BE2C (cell line): ENCODE measurements around the gene SYAP1.

Experiments used
- DNase-seq: peaks from one replicate; pipeline ENCODE4 v3.0.0-alpha.2; 2020
- H3K27me3 ChIP-seq: fragments of 250-450 bp; sonication (Bioruptor Pico); 2 replicates; pipeline ENCODE4 v1.5.1; 2020; ENCODE audit warnings: mild to moderate bottlenecking
- H3K36me3 ChIP-seq: fragments of 250-450 bp; sonication (Bioruptor Pico); 2 replicates; pipeline ENCODE4 v1.5.1; 2020; ENCODE audit warnings: mild to moderate bottlenecking
- H3K4me1 ChIP-seq: fragments of 250-450 bp; sonication (Bioruptor Pico); 2 replicates; pipeline ENCODE4 v1.5.1; 2020
- H3K4me3 ChIP-seq: 2 replicates; pipeline ENCODE4 v1.5.1; 2011; ENCODE audit warnings: low read depth, low read length
- H3K9me3 ChIP-seq: fragments of 250-450 bp; sonication (Bioruptor Pico); 2 replicates; pipeline ENCODE4 v1.5.1; 2020
- CTCF ChIP-seq: IDR thresholded peaks from 2 replicates; pipeline ENCODE4 v1.5.1; 2012; ENCODE audit warnings: mild to moderate bottlenecking, low read depth, low read length

Gene SYAP1

GRCh38 chrX:16807976-16808542 lies 88.6 kb downstream of the SYAP1 start:
- Histone ChIP-seq H3K4me1 (no peaks in the 10 kb centered on the region), H3K4me3 (no peak overlapping the region), H3K9me3 (no peaks in the 10 kb centered on the region), H3K36me3 (no peaks in the 10 kb centered on the region; the same call in 1 of the 2 replicates), H3K27me3 (no peaks in the 10 kb centered on the region)
- no peak for TF ChIP-seq CTCF
- DNase-seq = no peak

DNA sequence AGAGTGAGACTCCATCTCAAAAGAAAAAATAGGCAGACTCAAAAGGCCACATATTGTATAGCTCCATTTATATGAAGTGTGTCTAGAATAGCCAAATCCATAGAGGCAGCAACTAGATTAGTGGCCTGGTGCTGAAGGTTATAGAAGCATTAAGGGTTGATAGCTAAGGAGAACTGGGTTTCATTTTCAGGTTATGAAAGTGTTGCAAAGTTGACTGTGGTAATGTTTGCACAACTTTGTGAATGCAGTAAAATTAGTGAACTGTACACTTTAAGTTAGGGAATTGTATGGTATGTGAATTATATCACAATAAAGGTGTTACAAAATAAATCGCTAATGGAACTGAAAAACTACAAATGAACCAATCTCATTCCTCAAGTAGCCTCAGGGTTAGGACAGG lies 95.2 kb downstream of the SYAP1 start:
- Histone ChIP-seq H3K9me3 (no peaks in the 10 kb centered on the region), H3K36me3 (no peaks in the 10 kb centered on the region), H3K27me3 (no peaks in the 10 kb centered on the region), H3K4me1 (no peaks in the 10 kb centered on the region), H3K4me3 (no peak overlapping the region)
- no peak for DNase-seq
- no peak for TF ChIP-seq CTCF
